ENCODE data around the gene TMEM54. TPM values are rescaled to one million over a fixed set of nuclear protein-coding genes. Genes with fewer than 3 reads are reported as not detected.

The TMEM54 gene
- total and polyA plus RNA-seq, 9 of the 15 experiments (the other 6 are each of a cell fraction or from before 2014, with no cell fraction given) = 1.00 to 16.2 (median 8.2) TPM

GRCh38 chr1:32876341-32877210, 24.6 kb downstream of the TMEM54 start (continued):
- TF ChIP-seq FOXK2 (conservative IDR thresholded peaks at IDR 0.05 in 1 of 2, IDR thresholded peaks at IDR 0.05 in 1 of 2; ENCODE audit: low read depth in 2 of 2) (no peak), BHLHE40 (IDR thresholded peaks at IDR 0.05; ENCODE audit: low read length) (no peak), ZNF140 (CRISPR knock-in tag; IDR thresholded peaks at IDR 0.05) (no peak), STAT5A (IDR thresholded peaks at IDR 0.05; ENCODE audit: borderline replicate concordance, low read length) (no peak), POLR3G (IDR thresholded peaks at IDR 0.05; ENCODE audit: extremely low read depth, insufficient read length, insufficient replicate concordance) (no peak), BRF2 (IDR thresholded peaks at IDR 0.05; ENCODE audit: borderline replicate concordance, insufficient read depth, insufficient read length) (no peak), HMGN3 (IDR thresholded peaks at IDR 0.05; ENCODE audit: borderline replicate concordance, extremely low read depth, insufficient read length, low read depth, low read length) (no peak), E2F6 (IDR thresholded peaks at IDR 0.05; ENCODE audit: borderline replicate concordance in 1 of 2, extremely low read depth in 1 of 2, insufficient read depth in 1 of 2, insufficient read length in 1 of 2, low read depth in 1 of 2, low read length in 1 of 2, poor library complexity in 1 of 2, severe bottlenecking in 1 of 2) (no peak), HDAC2 (IDR thresholded peaks at IDR 0.05) (0 out of 2 replicates have a peak, but pooled peaks have one; percentile 18), FOXP4 (CRISPR knock-in tag; IDR thresholded peaks at IDR 0.05; ENCODE audit: borderline replicate concordance) (no peak), ZNF318 (IDR thresholded peaks at IDR 0.05; ENCODE audit: borderline replicate concordance in 1 of 2, low read depth in 1 of 2) (no peak), NCOA1 (IDR thresholded peaks at IDR 0.05; ENCODE audit: low read depth) (no peak), RFX7 (CRISPR knock-in tag; IDR thresholded peaks at IDR 0.05) (no peak)

Measured in K562 (cell line).